Measurements from ENCODE around the gene ADISSP. TPM values are rescaled to one million over a fixed set of nuclear protein-coding genes. Genes with fewer than 3 reads are reported as not detected.
A peak's percentile ranks its signal among the peaks of the same experiment; 100 is the strongest.

The ADISSP gene
- total and polyA plus RNA-seq, 2 of the 13 experiments (the other 11 are each of a cell fraction or from before 2014, with no cell fraction given) = 38.3 to 90.6 TPM

DNA sequence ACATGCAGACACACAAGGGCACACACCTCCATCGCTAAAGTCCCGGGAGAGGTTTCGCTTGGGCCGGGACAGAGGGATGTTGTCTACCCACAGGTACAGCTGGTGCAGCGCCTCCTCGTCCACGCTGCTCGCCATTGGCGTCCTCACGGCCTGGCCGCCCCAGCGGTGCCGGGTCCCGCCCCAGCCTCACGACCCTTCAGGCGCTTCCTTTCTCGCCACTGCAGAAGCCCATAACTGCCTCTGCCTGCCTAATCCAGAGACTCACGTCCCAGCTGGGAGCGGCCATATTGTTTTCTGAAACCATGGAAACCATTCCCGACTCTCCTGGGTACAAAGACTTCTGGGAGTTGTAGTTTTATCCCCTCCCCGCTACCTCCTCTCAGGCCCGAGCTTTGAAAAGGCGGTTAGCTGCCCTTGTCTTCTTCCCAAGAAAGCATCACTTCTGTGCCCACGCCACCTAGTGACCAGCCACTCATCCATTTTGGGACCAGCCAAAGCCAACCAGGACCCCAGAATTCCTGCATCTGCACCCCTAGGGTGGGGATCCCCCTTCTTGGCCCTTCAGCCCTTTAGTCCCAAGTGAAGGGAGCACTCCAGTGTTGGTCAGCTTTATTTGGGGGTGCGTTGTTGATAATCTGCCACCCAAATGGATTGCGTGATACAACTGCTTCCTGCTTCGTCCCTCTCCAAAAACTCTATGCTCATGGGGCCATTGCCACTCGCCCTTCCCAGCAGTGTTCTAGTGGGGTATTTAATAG is 13.8 kb upstream of the ADISSP start, which contains the start of gene SPEF1 (continued):
- TF ChIP-seq SRSF9 (IDR thresholded peaks at IDR 0.05; ENCODE audit: borderline replicate concordance, insufficient read depth, low read depth, low read length, poor library complexity, severe bottlenecking) (no peak), ZNF572 (CRISPR knock-in tag; IDR thresholded peaks at IDR 0.05) (peak; percentile 69; the same call in 1 of the 2 replicates), NCOA2 (CRISPR knock-in tag; IDR thresholded peaks at IDR 0.05) (no peak), PCBP2 (optimal IDR thresholded peaks at IDR 0.05; ENCODE audit: low read depth, low read length, poor library complexity, severe bottlenecking) (no peak), SP140L (CRISPR knock-in tag; IDR thresholded peaks at IDR 0.05; ENCODE audit: borderline replicate concordance) (no peak), KMT2B (CRISPR knock-in tag; IDR thresholded peaks at IDR 0.05) (peak; percentile 44; the same call in 1 of the 2 replicates), RAD51 (IDR thresholded peaks at IDR 0.05; ENCODE audit: borderline replicate concordance) (no peak), NFE2L1 (CRISPR knock-in tag; IDR thresholded peaks at IDR 0.05; ENCODE audit: borderline replicate concordance) (no peak), ZNF331 (CRISPR knock-in tag; IDR thresholded peaks at IDR 0.05) (peak; percentile 84), ONECUT2 (CRISPR knock-in tag; IDR thresholded peaks at IDR 0.05) (no peak), SP1 (IDR thresholded peaks at IDR 0.05) (no peak), SP1 (CRISPR knock-in tag; IDR thresholded peaks at IDR 0.05) (no peak), EHMT2 (IDR thresholded peaks at IDR 0.05; ENCODE audit: borderline replicate concordance, low read depth, low read length) (no peak), PRPF4 (IDR thresholded peaks at IDR 0.05; ENCODE audit: low read depth, low read length, poor library complexity, severe bottlenecking) (no peak), ZFAT (CRISPR knock-in tag; conservative IDR thresholded peaks at IDR 0.05) (no peak), KLF6 (CRISPR knock-in tag; IDR thresholded peaks at IDR 0.05) (peak; percentile 40; the same call in 1 of the 2 replicates), MED13 (CRISPR knock-in tag; IDR thresholded peaks at IDR 0.05) (no peak), ZNF766 (CRISPR knock-in tag; IDR thresholded peaks at IDR 0.05; ENCODE audit: borderline replicate concordance) (no peak)
- TF ChIP-seq, protein P1, sequence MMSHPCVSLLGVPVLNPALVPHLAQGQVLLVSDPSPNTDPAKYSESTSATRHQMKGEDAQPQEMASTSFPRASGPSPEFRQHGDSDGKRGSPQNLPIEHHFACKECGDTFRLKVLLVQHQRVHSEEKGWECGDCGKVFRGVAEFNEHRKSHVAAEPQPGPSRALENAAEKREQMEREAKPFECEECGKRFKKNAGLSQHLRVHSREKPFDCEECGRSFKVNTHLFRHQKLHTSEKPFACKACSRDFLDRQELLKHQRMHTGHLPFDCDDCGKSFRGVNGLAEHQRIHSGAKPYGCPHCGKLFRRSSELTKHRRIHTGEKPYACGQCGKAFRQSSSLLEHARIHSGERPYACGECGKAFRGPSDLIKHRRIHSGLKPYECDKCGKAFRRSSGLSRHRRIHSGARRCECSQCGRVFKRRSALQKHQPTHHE (CRISPR knock-in tag; IDR thresholded peaks at IDR 0.05; ENCODE audit: borderline replicate concordance) = peak; percentile 86; the same call in 1 of the 2 replicates
- TF ChIP-seq, protein P2, sequence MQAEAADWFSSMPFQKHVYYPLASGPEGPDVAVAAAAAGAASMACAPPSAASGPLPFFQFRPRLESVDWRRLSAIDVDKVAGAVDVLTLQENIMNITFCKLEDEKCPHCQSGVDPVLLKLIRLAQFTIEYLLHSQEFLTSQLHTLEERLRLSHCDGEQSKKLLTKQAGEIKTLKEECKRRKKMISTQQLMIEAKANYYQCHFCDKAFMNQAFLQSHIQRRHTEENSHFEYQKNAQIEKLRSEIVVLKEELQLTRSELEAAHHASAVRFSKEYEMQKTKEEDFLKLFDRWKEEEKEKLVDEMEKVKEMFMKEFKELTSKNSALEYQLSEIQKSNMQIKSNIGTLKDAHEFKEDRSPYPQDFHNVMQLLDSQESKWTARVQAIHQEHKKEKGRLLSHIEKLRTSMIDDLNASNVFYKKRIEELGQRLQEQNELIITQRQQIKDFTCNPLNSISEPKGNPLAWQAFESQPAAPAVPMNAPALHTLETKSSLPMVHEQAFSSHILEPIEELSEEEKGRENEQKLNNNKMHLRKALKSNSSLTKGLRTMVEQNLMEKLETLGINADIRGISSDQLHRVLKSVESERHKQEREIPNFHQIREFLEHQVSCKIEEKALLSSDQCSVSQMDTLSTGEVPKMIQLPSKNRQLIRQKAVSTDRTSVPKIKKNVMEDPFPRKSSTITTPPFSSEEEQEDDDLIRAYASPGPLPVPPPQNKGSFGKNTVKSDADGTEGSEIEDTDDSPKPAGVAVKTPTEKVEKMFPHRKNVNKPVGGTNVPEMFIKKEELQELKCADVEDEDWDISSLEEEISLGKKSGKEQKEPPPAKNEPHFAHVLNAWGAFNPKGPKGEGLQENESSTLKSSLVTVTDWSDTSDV (CRISPR knock-in tag; IDR thresholded peaks at IDR 0.05) = 0 out of 2 replicates have a peak, but pooled peaks have one; percentile 52
- TF ChIP-seq, protein P3, sequence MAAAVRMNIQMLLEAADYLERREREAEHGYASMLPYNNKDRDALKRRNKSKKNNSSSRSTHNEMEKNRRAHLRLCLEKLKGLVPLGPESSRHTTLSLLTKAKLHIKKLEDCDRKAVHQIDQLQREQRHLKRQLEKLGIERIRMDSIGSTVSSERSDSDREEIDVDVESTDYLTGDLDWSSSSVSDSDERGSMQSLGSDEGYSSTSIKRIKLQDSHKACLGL (CRISPR knock-in tag; IDR thresholded peaks at IDR 0.05) = 0 out of 2 replicates have a peak, but pooled peaks have one; percentile 93

Data from HepG2 (cell line).